IPS-11a (cell line): Measurements from ENCODE around the gene NT5DC1.

Source experiments
- H3K4me3 ChIP-seq: one replicate; pipeline ENCODE4 v1.5.1; 2013; ENCODE audit warnings: low read depth, low read length, control low read depth

Gene NT5DC1

GRCh38 chr6:116180375-116180774 lies 79.7 kb downstream of the NT5DC1 start:
- H3K4me3 ChIP-seq, result no peak overlapping the region

- H3K4me3 ChIP-seq, result no peak overlapping the region
These were observed 88.8 kb downstream of the NT5DC1 start for GRCh38 chr6:116189472-116189871.

- no peak overlapping the region for H3K4me3 ChIP-seq
These were observed 89.9 kb downstream of the NT5DC1 start for GRCh38 chr6:116190550-116190949.

- H3K4me3 ChIP-seq, result no peak overlapping the region
These were observed 91.2 kb downstream of the NT5DC1 start for GRCh38 chr6:116191881-116192280.

GRCh38 chr6:116192786-116193185 lies 92.1 kb downstream of the NT5DC1 start:
- H3K4me3 ChIP-seq, result no peak overlapping the region

GRCh38 chr6:116196841-116197240 lies 96.2 kb downstream of the NT5DC1 start:
- no peak overlapping the region for H3K4me3 ChIP-seq

GRCh38 chr6:116200619-116201249 lies 100.1 kb downstream of the NT5DC1 start:
- no peak overlapping the region for H3K4me3 ChIP-seq

- H3K4me3 ChIP-seq, result no peak overlapping the region
These were observed 100.9 kb downstream of the NT5DC1 start for GRCh38 chr6:116201538-116201937.

- no peak overlapping the region for H3K4me3 ChIP-seq
These were observed 104.6 kb downstream of the NT5DC1 start for GRCh38 chr6:116205281-116205680.

- H3K4me3 ChIP-seq, result no peak overlapping the region
These were observed 105.7 kb downstream of the NT5DC1 start for GRCh38 chr6:116206231-116206903.

- no peak overlapping the region for H3K4me3 ChIP-seq
These were observed 107.6 kb downstream of the NT5DC1 start for GRCh38 chr6:116208056-116208785.

GRCh38 chr6:116210316-116210715 lies 109.7 kb downstream of the NT5DC1 start:
- H3K4me3 ChIP-seq, result no peak overlapping the region

- H3K4me3 ChIP-seq, result no peak overlapping the region
These were observed 110.2 kb downstream of the NT5DC1 start for GRCh38 chr6:116210750-116211425.

- no peak overlapping the region for H3K4me3 ChIP-seq
These were observed 114.0 kb downstream of the NT5DC1 start for GRCh38 chr6:116214681-116215080.

- no peak overlapping the region for H3K4me3 ChIP-seq
These were observed 114.8 kb downstream of the NT5DC1 start for GRCh38 chr6:116215414-116215813.

- no peak overlapping the region for H3K4me3 ChIP-seq
These were observed 116.4 kb downstream of the NT5DC1 start for GRCh38 chr6:116217069-116217468.

- no peak overlapping the region for H3K4me3 ChIP-seq
These were observed 117.5 kb downstream of the NT5DC1 start for GRCh38 chr6:116218172-116218633.

GRCh38 chr6:116218866-116219265 lies 118.2 kb downstream of the NT5DC1 start:
- H3K4me3 ChIP-seq, result no peak overlapping the region

- H3K4me3 ChIP-seq, result no peak overlapping the region
These were observed 120.4 kb downstream of the NT5DC1 start for GRCh38 chr6:116221067-116221466.

GRCh38 chr6:116221911-116222310 lies 121.3 kb downstream of the NT5DC1 start:
- no peak overlapping the region for H3K4me3 ChIP-seq

GRCh38 chr6:116223355-116223754 lies 122.7 kb downstream of the NT5DC1 start:
- H3K4me3 ChIP-seq, result no peak overlapping the region
